ENCODE data around the gene PLLP.
A peak's percentile ranks its signal among the peaks of the same experiment; 100 is the strongest.

PLLP gene

GRCh38 chr16:57236022-57236350 is 48.5 kb downstream of the PLLP start:
- DNase-seq (ENCODE audit: extremely low read depth, low read depth): no peak
- TF ChIP-seq CTCF (IDR thresholded peaks at IDR 0.05; ENCODE audit: low read depth, low read length): no peak

- DNase-seq (ENCODE audit: extremely low read depth, low read depth): no peak
- no peak for TF ChIP-seq CTCF (IDR thresholded peaks at IDR 0.05; ENCODE audit: low read depth, low read length)
These were observed 49.1 kb downstream of the PLLP start for GRCh38 chr16:57235128-57236021.

- DNase-seq (ENCODE audit: extremely low read depth, low read depth): no peak
- no peak for TF ChIP-seq CTCF (IDR thresholded peaks at IDR 0.05; ENCODE audit: low read depth, low read length)
These were observed 49.8 kb downstream of the PLLP start for GRCh38 chr16:57234707-57235092.

GRCh38 chr16:57233944-57234706 is 50.3 kb downstream of the PLLP start:
- no peak for TF ChIP-seq CTCF (IDR thresholded peaks at IDR 0.05; ENCODE audit: low read depth, low read length)

GRCh38 chr16:57231821-57232350 is 52.6 kb downstream of the PLLP start:
- TF ChIP-seq CTCF (IDR thresholded peaks at IDR 0.05; ENCODE audit: low read depth, low read length): no peak
- peak; percentile 7 for DNase-seq (ENCODE audit: extremely low read depth, low read depth)

More at GRCh38 chr16:57233944-57234706, 50.3 kb downstream of the PLLP start:
- no peak for DNase-seq (ENCODE audit: extremely low read depth, low read depth)

- no peak for DNase-seq (ENCODE audit: extremely low read depth, low read depth)
- no peak for TF ChIP-seq CTCF (IDR thresholded peaks at IDR 0.05; ENCODE audit: low read depth, low read length)
These were observed 55.4 kb downstream of the PLLP start for GRCh38 chr16:57229079-57229478.

Measured in AG09319 (cell line).